CD4-positive, alpha-beta T cell treated with Interleukin-17A for 1 hour (primary cell): Measurements from ENCODE around the gene TBC1D14.

ENCODE experiments used
- DNase-seq: peaks from one replicate; pipeline ENCODE4 v3.0.0-alpha.2; 2020

TBC1D14 gene

DNA sequence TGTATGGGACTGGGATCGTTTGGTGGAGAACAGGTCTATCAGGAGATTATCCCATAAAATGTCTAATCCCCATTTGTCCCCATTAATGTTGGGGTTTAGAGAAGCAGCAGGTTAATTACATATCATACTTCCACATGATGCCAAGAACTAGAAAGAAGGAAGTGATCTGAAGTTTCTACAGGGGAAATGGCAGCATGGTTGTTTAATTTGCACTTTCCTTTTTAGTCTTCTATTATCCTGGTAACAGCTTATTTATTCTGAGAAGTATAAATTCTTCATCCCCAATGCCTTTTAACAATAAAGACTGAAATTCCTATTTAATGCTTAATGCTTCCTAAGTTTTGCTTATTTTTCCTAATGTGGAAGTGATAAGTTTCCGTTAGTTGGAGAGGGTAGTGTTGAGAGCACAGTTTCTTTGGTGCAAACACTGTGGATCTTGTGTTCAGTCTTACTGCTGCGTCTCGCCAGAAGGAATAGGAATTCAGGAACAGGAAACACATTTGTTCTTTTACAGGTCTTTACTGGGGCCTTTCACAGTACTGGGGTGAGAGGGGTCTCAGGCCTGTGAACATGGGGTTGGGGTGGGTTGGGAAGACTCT lies 74.0 kb downstream of the TBC1D14 start:
- DNase-seq: no peak

DNA sequence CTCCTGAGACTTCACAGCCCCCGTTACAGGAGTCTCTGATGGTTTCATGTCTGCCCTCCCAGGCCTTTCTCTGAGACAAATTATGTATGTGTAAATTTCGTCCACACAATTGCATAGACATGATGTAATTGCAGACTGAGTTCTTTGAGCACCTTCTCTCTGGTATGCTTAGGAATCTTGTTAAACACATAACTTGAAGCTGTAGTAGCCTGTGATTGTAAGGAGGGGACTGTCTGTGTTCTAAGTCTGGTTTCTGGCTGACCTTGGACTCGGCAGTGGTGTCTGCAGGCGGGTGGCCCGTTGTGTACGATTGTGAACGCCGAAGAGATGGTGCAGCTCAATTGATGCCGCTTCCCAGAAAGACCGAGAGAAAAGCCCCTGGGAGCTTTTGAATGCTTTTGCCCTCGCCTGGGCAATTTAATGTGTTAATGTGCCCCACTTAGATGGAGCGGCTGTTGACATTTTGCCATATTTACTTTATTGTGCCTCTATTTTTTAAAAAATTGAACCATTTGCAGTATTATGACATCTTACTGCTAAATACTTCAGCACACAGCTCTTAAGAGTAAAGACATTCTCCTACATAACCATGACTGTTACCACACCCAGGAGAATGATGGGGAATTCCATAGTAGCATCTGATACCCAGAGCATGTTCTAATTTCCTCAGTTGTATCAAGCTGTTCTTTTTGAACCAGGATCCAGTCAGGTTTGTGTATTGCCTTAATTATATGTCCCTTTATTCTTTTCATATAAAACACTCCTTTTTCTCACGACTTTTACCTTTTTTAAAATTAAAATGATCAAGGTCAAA lies 75.2 kb downstream of the TBC1D14 start:
- DNase-seq: no peak

DNA sequence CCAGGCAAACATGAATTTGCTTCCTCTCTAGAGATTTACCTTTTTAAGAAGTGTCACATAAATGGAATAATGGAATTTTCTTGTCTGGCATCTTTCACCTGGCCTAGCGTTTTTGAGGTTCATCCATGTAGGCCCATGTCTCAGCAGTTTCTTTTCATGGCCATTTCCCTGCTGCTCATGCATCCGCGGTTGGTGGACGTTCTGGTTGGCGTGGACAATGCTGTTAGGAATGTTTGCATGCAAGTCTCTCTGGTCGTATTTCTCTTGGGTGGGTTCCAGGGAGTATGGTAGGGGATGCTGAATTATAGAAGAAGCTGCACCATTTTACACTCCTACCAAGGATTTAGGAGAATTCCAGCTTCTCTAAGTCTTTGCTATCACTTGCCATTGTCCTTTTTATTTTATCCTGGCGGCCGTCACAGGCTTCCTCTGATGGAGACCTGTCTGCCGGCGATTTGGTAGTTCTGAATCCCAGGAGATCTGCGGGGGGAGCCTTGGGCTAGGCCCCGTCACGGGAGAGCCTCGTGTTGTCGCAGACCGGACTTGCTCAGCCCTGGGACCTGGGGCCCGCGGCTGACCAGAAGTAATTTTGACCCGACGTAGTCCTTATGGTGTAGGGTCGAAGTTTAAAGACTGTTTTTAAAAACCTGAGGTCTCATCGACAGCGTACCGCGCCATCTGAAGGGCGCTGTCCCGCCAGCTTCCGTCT lies 76.6 kb downstream of the TBC1D14 start:
- DNase-seq: no peak

GRCh38 chr4:6986781-6987587 lies 77.4 kb downstream of the TBC1D14 start:
- DNase-seq: peak; percentile 94

DNA sequence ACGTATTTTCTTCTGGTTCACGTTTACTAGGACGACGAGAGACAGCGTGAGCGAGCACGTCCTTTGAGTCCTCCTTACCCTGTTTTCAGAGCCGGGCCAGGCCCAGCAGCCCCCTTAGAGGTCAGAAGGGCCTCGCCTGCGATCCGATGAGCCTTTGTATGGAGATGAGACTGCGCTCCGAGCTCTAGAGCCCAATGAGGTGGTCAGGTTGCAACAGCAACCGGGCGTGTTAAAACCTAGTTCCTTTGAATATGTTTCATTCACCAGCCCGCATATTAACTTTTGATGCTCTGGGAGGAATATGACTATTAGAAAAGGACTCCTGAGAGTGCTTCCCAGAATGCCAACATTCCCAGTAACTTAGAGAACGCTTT lies 77.9 kb downstream of the TBC1D14 start:
- no peak for DNase-seq

GRCh38 chr4:6988016-6988715 lies 78.5 kb downstream of the TBC1D14 start:
- DNase-seq: no peak

- DNase-seq: no peak
Measured at GRCh38 chr4:6989331-6989923, 79.8 kb downstream of the TBC1D14 start.

DNA sequence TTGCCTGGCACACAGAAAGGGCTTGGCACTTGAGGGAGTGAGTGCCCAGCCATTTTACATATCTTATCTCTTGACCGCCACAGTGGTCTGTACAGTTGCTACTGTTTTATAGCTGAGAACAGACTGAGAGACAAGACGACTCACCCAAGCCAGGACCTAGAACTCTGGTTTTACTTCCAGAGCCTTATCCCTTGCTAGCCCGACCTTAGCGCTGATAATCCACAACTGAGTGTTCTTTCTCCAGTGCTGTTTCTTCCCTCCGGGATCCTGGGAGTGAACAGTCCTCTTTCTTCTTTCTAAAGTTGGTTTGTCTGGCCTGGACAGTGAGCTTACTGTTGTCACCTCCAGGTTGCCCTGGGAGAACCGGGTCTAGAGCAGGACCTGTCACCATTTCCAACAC lies 81.0 kb downstream of the TBC1D14 start:
- DNase-seq: no peak

DNA sequence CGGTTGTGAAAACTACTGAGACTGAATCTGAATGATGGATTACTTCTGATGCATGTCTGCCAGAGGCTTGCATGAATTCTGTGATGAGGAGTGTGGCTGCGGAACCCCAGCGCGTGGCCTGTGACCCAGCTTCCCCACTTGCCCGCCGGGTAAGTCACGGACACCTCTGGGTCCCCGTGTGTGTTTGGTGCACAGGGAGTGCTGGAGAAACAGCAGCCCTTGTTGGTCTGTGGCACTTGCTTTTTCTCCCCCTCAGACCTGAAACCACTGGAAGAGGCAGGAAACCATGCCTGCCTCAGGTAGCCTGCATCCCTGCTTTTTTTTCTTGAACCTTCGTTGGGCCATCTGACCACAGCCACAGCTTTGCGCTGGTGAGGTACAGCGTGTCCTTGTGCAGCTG lies 81.6 kb downstream of the TBC1D14 start:
- DNase-seq: no peak

- no peak for DNase-seq
Measured at GRCh38 chr4:6991771-6992557, 82.3 kb downstream of the TBC1D14 start.

GRCh38 chr4:6992728-6993677 lies 83.4 kb downstream of the TBC1D14 start:
- DNase-seq: no peak

DNA sequence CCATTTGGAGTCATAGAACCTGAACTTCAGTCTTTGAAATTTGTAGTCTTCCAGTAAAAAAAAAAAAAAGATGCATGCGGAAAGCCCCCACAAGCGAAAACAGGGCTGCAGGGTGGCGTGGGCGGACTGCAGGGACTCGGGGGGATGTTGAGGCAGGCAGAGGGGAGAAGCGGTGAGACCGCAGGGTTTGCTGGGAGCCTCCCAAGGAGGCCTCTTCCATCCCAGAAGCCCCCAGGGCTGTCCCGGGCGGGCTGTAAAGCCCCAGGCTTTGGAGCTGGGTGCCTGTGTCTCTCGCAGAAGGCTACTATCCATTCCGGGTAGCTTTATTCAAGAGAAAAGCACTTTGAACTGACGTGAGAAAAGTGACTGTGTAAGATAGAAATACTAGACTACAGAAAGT lies 86.9 kb downstream of the TBC1D14 start:
- no peak for DNase-seq

- DNase-seq: peak; percentile 39
Measured at GRCh38 chr4:6999172-7000086, 89.8 kb downstream of the TBC1D14 start.

- no peak for DNase-seq
Measured at GRCh38 chr4:7000421-7001176, 91.0 kb downstream of the TBC1D14 start.

GRCh38 chr4:7001271-7001670 lies 91.6 kb downstream of the TBC1D14 start:
- no peak for DNase-seq

GRCh38 chr4:7002336-7002735 lies 92.7 kb downstream of the TBC1D14 start:
- no peak for DNase-seq

GRCh38 chr4:7003176-7003878 lies 93.7 kb downstream of the TBC1D14 start:
- no peak for DNase-seq

DNA sequence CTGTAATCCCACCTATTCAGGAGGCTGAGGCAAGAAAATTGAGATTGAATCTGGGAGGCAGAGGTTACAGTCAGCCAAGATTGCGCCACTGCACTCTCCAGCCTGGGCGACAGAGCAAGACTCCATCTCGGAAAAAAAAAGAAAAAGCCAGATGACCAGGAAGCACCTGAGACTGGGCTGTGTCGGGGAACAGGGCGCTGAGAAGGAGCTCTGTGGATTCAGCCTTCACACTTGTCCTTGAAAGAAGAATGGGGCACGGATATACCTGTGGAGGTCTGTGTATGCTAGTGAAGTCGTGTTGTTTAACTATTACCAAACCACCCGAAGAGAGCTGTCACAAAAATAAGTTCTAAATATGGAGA lies 94.2 kb downstream of the TBC1D14 start:
- DNase-seq: no peak
